Fibroblast of villous mesenchyme (primary cell): Measurements from ENCODE around the gene OR12D1. TPM values are rescaled to one million over a fixed set of nuclear protein-coding genes. Genes with fewer than 3 reads are reported as not detected.
"Not testable (repeated sequence)": the region's sequence is repeated elsewhere in the genome, so short reads cannot be mapped to it uniquely, and the experiment has no call there.

ENCODE experiments used
- DNase-seq: peaks from one replicate; pipeline ENCODE4 v3.0.0-alpha.2; 2010; ENCODE audit warnings: low read depth
- H3K4me3 ChIP-seq: 2 replicates; pipeline ENCODE4 v1.5.1; 2011; ENCODE audit warnings: low read depth, mild to moderate bottlenecking, low read length
- total RNA-seq: library from RNA; depleted of rRNA; stranded (reverse); fragments of >200 nt; gene quantifications from 2 replicates; pipeline ENCODE4 v1.2.3, GENCODE V29; 2012
- TF ChIP-seq, protein P1 (sequence below): IDR thresholded peaks from 2 replicates; pipeline ENCODE4 v1.5.1; 2012; ENCODE audit warnings: low read depth, mild to moderate bottlenecking, low read length; ENCODE audit not compliant: insufficient read depth

Gene OR12D1
- total RNA-seq, 1 donor: not detected

DNA sequence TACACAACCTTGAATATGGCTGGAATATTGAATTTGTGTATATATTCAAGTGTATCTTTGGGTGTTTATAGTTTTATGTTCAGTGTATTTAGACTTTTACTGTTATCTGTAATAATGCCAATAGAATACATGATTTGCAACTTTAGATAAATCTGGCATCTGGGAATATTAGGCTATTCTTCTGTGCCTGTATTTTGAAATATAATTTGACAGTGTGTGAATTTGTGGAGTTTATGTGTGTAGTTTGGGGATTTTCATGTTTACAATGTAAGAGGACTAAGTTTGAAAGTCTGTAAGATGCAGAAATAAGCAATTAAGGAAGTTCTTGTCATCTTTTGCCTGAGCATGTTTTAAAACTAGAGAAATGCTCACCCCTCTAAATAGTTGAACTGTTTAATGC is 24.3 kb downstream of the OR12D1 start, which contains the start of gene OR10C1:
OR10C1 (plus strand) TSS at position 301 of the 400 bp plus-strand sequence. CDS start 710 bp downstream, outside the sequence.
- no peak for DNase-seq
- TF ChIP-seq, protein P1, sequence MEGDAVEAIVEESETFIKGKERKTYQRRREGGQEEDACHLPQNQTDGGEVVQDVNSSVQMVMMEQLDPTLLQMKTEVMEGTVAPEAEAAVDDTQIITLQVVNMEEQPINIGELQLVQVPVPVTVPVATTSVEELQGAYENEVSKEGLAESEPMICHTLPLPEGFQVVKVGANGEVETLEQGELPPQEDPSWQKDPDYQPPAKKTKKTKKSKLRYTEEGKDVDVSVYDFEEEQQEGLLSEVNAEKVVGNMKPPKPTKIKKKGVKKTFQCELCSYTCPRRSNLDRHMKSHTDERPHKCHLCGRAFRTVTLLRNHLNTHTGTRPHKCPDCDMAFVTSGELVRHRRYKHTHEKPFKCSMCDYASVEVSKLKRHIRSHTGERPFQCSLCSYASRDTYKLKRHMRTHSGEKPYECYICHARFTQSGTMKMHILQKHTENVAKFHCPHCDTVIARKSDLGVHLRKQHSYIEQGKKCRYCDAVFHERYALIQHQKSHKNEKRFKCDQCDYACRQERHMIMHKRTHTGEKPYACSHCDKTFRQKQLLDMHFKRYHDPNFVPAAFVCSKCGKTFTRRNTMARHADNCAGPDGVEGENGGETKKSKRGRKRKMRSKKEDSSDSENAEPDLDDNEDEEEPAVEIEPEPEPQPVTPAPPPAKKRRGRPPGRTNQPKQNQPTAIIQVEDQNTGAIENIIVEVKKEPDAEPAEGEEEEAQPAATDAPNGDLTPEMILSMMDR: no peak
- H3K4me3 ChIP-seq: no peak within 1 kb of the TSS

DNA sequence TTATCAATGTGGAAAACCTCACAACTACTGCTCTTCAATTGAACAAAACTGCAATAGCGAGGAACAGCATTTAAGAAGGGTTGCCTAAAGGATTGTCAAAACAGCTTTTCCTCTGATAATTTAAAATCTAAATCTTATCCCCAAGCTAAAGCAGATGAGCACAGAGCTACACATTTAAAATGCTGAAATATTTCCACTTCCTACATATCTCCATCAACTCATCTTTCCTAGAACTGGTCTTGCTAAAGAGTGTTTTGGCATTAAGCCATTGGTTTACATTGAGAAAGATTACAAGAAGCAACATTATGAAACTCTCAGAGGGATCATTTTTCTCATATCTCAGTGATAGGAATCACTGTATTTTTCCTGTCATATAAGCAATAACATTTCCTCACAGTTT is 28.0 kb downstream of the OR12D1 start:
- DNase-seq: no peak
- H3K4me3 ChIP-seq: no peak overlapping the region
- TF ChIP-seq, protein P1: no peak

DNA sequence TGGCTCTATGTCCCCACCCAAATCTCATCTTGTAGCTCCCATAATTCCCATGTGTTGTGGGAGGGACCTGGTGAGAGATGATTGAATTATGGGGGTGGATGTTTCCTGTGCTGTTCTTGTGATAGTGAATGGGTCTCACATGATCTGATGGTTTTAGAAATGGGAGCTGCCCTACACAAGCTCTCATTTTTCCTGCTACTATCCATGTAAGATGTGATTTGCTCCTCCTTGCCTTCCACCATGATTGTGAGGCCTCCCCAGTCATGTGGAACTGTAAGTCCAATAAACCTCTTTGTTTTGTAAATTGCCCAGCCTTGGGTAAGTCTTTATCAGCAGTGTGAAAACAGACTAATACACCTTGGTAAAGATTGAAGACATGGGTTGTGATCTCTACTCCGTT is 29.3 kb downstream of the OR12D1 start:
- H3K4me3 ChIP-seq, DNase-seq: not testable (repeated sequence)

DNA sequence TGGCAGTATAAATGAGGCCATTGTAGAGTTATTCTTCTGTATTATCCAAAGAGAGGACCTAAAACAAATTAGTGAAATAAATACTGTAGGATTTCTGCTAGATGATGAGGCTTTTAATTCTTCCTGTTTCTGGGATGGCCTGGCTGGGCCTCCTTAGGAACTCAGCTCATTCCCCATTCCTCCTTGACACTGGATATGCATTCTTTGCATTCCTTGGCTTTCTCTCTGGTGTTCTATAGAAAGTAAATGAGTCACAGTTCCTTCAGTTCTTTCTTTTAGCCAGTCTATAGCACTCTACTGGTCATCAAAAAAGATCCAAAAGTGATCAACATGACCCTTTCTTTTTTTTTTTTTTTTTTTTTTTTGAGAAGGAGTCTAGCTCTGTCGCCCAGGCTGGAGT is 32.9 kb downstream of the OR12D1 start:
- TF ChIP-seq, protein P1: no peak
- no peak overlapping the region for H3K4me3 ChIP-seq
- no peak for DNase-seq

DNA sequence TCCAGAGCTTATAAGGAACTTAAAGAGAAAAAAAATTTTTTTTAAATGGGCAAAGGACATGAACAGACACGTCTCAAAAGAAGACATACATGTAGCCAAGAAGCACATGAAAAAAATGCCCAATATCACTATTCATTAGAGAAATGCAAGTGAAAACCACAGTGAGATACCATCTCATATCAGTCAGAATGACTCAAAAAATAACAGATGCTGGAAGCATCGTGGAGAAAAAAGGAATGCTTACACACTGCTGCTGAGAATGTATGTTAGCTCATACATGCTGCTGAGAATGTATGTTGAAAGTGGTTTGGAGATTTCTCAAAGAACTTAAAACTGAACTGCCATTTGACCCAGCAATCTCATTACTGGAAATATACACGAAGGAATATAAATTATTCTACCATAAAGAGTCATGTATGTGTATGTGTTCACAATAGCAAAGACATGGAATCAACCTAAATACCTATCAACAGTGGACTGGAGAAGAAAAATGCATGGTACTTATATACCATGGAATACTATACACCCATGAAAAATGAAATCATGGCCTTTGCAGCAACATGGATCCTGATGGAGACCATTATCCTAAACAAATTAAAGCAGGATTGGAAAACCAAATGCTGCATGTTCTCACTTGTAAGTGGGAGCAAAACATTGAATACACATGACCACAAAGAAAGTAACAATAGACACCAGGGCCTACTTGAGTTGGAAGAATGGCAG is 36.9 kb downstream of the OR12D1 start:
- H3K4me3 ChIP-seq: no peak overlapping the region
- TF ChIP-seq, protein P1: no peak
- DNase-seq: no peak

DNA sequence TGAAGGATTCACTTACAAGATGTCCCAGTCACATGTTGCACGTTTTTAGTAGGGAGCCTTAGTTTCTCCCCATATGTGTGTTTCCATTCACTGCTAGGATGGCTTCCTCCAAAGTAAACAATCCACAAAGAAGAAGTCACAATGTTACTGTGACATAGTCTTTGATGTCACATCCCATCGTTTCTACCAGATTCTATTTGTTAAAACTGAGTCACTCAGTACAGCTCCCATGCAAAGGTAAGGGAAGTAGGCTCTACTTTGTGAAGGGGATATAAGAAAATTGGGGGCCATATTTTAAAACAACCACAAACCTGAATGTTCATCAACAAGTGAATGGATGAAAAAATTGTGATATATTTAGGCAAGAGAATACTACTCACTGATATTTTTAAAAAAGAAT is 42.2 kb downstream of the OR12D1 start, which contains the start of the genes OR11A1 and OR2H1:
OR11A1 (minus strand) TSS at position 101 of the 400 bp plus-strand sequence. CDS start 29,430 bp downstream, outside the sequence.
OR2H1 (plus strand) TSS at position 185 of the 400 bp plus-strand sequence. CDS start 4,615 bp downstream, outside the sequence.
- TF ChIP-seq, protein P1: no peak

DNA sequence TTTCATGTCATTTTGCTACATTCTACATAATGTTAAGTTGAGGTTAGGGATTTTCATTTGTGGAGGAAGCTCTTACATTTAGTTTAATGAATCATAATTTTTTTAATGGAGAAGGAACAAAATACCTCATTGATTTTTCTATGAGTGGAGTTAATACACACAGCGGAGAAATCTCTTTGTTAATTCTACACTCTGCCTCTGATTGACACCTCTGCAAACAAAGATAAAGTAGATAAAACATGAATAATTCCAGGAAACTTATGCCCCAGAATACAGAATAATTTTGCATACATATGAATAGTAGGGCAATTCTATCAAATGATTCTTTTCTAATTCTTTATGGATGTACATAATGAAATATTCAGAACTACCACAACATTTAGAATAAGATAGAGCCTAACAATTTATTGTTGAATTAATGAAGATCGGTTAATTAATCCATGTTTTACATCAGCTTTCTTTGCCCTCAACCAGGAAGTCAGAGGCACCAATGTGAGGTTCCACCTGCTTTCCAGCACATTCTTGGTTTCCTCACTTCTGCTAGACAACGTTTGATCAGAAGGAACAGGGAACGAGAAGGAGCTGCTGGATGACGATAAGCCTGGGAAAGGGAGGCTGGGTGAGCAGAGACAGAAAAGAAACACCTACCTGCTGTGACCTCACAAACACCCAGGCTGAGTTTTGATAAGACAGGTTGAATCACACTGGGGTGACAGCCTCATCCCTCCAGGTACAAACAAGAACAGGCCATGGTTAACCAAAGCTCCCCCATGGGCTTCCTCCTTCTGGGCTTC is 46.5 kb downstream of the OR12D1 start:
- TF ChIP-seq, protein P1: no peak
- DNase-seq: no peak
- no peak overlapping the region for H3K4me3 ChIP-seq

More for the DNA sequence above, 42.2 kb downstream of the OR12D1 start, which contains the start of the genes OR11A1 and OR2H1:
- no peak within 1 kb of the TSS for H3K4me3 ChIP-seq
- DNase-seq: no peak
